ENCODE results near the gene RNF212B.
"Not testable (repeated sequence)": the region's sequence is repeated elsewhere in the genome, so short reads cannot be mapped to it uniquely, and the experiment has no call there.

RNF212B gene

DNA sequence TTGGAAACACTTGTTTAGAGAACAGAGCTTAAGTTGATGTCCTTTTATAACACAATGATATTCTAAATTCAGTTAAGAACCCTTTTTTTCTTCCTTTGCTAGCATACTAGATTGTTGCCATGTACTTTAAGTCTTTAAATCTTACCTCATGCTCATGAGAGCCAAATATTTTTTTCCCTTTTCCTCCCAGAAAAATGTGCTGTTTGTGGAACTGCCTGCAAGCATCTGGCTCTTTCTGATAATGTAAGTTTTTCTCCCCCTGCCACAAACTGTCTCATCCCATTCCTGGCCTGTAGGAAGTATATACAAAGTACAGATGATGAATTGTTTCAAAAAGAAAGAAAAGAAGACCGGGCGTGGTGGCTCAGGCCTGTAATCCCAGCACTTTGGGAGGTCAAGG lies 5.3 kb downstream of the RNF212B start:
- no peak for DNase-seq

DNA sequence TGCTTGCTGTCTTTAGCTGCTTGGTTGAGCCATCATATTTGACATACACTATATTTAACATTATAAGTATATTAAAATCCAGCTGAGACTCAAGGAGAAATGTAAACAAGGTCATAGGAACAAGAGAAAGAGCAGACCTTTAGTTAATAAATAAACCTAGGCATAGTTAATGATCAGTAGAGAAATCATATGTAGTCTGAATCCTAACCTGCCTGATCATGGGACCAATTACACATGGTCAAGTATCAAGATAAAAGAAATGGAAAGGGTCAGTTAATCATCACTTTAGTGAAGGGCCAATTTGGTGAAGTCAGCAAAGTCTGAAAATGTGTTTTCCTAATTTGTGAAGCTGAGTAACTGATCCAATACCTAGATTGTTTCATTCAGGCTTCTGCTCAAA lies 7.5 kb downstream of the RNF212B start:
- DNase-seq = no peak

DNA sequence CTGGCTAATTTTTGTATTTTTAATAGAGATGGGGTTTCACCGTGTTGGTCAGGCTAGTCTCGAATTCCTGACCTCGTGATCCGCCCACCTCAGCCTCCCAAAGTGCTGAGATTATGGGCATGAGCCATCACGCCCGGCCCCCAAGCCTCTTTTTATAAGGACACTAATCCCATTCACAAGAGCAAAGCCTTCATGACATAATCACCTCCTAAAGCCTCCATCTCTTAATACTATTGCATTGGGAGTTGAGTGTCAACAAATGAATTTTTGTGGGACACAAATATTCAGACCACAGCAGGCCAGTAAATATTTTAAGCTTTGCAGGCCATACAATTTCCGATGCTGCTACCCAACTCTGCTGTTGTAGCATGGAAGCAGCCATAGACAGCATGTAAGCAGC lies 10.9 kb downstream of the RNF212B start:
- DNase-seq = no peak

DNA sequence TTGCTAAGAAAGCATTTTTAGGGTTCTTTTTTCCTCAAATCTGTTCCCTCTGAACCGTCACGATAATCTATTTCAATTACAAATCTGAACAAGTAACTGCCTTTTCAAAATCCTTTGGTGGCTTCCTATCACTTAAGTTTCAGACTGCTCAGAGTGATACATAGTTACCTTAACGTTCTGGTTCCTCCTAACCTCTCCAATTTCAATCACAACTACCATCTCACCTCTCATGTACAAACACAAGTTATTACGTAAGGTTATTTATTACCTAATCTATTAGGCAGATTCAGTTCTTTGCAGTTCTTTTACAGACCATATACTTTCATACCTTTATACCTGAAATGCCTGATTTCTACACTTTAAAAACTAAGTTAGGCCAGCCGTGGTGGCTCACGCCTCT lies 12.1 kb downstream of the RNF212B start:
- DNase-seq = no peak

DNA sequence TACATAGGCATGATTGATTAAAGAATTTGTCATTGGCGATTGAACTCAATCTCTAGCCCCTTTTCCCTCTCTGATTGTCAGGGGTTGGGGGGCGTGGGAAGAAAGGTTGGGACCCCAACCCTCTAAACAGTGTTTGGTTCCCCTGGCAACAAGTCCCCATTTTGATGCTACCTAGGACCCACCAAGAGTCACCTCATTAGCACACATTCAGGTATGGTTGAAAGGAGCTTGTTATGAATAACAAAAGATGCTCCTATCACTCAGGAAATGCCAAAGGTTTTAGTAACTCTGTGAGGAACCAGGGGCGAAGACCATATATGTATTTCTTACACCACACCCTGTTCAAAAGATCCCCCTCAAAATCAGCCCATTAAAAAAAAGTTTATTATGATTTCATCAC lies 14.3 kb downstream of the RNF212B start:
- no peak for DNase-seq

DNA sequence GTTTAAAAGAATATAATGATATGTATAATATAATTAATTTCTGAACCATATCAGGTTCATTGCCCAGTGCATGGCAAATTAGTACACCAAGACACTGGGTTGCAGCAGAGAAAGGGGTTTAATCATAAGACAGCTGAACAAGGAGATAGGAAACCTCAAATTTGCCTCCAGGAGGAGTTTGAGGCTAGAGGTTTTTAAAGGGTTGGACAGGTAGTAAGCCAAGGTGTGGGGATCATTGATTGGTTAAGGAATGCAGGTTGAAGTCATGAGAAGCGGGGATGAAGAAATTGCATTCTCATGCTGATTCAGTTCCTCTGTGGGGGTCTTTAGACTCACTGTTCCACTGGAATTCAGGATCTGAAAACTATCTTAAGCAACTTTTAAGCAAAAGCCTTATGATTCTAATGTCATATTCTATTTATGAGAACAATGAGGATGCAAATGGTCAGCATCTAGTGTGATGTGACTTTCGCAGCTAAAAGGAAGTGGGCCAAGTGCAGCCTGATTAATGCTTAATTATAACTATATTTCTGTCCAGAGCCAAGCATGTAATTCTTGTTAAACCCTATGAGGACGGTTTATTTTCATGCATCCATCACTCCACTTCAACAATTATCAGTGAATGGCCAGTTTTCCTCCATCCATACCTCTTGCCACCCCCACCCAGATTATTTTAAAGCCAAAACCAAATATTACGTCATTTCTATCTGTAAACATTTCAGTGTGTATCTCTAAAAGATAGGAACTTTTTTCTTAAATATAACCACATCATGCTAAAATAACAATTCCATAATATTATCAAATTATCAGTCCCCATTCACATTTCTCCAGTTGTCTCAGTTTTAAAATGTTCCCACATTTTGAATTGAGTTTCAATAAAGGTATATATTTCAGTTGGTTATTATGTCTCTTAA lies 14.9 kb downstream of the RNF212B start:
- no peak for DNase-seq

DNA sequence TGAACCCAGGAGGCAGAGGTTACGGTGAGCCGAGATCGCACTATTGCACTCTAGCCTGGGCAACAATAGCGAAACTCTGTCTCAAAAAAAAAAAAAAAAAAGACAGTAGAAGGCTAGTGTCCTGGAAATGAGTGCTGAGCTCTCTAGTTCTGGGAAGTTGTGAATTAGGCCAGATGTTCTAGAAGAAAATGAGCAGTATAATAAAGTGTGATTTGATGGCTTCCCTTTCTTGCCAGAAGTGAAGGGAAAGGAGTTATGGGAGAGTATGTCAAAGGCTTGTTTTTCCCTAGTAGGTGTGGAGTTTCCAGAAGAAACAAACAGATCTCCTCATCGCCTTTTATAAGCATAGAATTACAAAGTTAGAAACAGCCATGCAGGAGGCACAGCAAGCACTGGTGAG lies 20.5 kb downstream of the RNF212B start:
- DNase-seq = no peak

DNA sequence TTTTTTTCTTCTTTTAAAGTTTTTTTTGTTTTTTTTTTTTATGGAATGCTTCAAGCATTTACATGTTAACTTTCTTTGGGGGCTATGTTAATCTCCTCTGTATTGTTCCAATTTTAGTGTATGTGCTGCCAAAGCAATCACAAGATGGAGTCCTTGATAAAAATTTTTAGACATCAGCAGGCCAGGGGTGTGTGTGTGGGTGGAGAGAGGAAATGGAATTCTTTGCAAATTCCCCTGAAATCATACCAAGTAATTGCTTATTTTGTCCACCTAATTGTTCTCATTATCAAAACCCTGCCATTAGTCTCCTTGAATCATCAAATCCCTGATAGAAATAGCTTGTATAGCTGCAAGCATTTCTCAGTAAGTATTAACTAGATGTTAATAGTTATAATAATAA lies 21.7 kb downstream of the RNF212B start:
- DNase-seq = no peak

DNA sequence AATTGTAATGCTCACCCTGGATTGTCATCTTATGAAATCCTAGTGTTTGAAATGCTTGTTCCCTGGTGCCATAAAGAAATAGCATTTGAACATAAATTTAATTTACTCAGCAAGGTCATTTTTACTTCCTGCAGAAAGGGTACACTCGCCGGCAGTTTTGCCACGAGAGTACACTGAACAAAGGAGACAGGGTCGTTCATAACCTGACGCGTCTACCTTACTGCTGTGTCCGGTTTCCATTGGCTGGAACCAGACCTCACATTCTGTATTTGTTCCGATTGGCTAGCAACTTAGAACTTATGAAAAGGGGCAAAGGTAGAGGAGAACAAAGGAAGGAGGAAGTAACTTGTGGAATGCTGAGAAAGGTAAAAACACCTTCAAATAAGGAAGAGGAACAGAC lies 23.1 kb downstream of the RNF212B start:
- not testable (repeated sequence) for DNase-seq

DNA sequence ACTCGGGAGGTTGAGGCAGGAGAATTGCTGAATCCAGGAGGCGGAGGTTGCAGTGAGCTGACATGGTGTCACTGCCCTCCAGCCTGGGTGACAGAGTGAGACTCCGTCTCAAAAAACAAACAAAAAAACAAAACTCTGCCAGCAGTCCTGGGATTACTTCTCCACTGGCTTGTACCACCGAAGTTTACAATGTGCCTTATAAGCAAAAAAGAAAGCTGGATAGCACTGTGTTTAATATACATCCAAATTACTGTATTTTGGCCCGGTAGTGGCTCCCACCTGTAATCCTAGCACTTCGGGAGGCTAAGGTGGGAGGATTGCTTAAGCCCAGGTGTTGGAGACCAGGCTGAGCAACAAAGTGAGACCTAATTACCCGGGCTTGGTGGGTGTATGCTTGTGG lies 31.5 kb downstream of the RNF212B start:
- no peak for DNase-seq

DNA sequence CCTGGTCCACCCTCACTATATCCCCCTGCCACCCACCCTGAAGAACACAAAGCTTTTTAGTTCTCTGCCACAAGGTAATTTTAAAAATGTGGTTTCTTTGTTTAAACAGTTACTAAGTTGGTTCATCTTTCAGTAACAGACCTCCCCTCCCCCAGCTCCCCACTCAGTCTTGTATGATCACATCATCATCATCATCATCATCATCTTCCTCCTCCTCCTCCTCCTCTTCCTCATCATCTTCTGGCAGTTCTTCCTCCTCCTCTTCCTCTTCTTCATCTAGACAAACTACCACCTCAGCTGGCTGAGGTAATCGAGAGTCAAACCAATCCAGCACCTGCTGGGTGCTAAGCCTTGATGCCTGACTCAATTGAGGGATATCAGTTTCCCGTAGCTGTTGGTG lies 37.7 kb downstream of the RNF212B start:
- DNase-seq = no peak

DNA sequence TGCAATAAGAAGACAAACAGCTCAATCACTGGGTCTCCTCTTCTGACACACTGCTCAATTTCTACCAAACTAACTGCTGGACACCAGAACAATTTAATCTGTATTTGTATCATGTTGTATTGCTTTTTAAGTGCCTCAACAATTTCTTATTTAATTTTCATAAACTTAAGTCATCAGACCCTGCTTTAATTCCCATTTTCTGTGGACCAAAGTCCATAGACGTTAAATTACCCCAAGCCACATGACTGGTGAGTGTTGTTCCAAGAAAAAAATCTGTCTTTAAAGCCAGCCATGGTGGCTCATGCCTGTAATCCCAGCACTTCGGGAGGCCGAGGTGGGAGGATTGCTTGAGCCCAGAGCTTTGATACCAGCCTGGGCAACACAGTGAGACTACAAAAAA lies 39.5 kb downstream of the RNF212B start:
- no peak for DNase-seq

DNA sequence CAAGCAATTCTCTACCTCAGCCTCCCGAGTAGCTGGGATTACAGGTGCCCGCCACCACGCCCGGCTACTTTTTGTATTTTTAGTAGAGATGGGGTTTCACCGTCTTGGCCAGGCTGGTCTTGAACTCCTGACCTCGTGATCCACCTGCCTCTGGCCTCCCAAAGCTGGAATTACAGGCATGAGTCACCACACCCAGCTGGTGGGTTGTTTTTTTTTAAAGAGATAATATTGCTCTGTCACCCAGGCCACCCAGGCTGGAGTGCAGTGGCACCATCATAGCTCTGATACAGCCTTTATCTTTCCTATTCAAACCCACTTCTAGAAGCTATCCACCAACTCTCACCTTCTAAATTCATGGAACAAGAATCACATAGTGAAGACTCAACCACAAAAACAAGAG lies 40.2 kb downstream of the RNF212B start:
- DNase-seq = not testable (repeated sequence)

DNA sequence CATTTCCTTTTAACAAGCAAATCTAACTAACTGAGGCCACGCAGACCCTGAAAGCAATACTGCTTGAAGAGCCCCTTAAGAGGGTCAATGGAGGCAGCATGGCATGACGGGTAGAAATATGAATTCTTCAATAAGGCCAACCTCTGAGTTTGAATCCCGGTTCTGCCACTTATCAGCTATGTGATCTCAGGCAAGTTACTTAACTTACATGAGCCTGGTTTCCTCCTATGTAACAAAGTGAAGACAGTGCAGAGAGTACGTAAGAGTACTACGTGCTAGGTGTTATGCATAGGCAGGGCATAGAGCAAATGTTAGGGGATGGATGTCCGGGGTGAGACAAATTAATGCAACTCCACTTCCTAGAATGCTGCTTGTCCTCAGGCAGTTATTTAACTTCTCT lies 43.5 kb downstream of the RNF212B start:
- DNase-seq = no peak

DNA sequence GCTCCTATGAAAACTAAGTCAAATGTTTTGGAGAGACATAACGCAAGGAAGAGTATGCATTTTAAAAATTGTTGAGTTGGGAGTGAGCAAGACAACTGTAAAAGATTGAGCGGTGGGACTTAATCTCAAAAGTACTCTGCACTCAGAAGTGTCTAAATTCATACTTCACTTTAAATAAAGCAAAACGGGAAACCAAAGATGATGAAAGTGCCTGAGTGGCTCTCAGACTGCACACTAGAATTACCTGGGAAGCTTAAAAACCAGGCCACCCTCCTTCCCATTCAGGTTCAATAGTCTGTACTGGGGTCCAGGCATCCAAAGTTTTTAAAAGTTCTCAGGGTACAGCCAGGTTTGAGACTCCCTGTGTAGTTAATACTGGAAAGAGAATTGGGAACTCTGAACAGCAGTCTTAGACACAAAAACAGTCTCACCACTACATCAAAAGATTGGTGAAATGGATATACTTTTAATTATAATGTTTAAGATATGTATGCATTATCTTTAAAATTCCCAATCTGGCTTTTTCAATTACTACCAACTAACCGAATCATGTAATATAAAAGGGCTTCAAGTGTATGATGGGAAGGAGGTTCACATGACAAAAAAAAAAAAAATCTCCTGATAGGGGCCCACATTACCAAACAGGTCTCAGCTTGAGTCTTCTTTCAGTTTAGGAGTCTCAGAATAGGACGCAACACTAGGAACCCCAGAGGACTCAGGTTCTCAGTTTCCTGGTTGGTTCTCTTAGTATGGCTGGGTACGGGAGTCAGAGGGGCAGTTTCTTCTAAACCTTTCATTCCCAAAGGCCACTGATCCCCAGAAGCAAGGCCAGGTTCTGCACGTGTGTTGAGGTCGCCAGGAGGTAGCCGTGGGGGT lies 47.2 kb downstream of the RNF212B start:
- DNase-seq = no peak

DNA sequence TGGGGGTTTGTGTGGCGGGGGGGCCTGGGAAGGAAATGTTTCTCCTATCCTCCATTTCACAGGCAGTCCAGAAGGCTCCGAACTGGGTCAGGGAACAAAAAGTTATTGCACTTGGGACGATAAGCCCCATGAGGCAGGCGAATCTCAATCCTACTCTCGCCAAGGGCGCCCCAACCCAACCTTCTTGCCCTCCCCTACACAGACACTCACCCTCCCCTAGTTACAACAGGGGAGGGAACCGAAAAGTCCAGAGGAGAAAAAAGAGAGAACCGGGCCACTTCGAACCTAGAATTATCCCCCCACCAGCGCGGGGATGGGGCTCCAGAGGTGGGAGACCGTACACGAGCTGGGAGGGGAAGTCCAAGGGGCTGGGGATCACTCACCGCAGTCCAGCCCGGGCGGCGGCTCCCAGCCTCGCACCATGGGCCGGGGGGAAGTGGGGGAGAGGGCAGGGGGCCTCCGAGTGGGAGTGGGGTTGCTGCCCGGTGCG lies 47.8 kb downstream of the RNF212B start:
- peak in 1 of 4 experiments; percentile 25 for DNase-seq

DNA sequence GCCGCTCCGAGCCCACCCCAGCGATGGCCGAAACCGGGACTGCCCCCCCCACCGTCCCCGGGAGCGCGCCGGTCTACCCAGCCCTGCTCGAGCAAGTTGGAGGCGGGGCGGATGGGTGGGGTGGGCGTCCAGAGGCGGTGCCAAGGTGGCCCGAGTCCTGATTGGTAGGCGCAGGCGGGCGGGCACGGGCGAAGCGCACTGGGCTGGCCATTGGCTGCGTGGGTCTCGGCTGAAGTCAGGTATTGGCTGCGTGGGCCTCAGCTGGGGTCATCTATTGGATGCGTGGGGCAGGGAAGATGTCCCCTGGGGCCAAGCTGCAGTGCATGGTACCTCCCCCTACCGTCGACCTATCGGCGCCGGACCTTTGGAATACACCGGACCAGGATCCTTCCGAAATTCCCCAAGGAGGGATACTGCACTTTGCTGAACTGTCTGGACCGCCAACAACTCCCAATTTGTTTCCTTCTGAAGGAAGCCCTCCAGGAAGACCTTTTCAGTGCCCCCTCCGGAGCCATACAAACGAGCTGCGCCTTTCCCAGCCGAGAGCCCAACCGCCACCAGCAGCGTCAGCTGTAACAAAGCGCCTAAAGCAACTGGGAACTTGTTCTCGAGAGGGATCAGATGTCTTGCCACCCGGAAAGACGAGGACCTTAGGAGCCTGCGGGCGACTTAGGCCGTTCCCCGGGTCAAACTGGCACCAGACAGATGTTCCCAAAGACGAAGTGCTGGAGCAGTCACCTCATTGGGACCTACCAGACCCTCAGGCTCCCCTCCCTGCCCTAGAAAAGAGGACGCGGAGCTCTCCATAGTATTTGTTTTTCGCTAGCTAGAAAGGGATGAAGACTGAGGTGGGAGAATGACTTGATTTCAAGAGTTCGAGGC lies 48.5 kb downstream of the RNF212B start, which contains the start of gene HOMEZ:
TSS of gene HOMEZ (minus strand) at position 113 of the 882 bp plus-strand sequence. CDS start 180 bp downstream, outside the sequence.
- DNase-seq = peak; percentile 91 to 98 (median 94)

DNA sequence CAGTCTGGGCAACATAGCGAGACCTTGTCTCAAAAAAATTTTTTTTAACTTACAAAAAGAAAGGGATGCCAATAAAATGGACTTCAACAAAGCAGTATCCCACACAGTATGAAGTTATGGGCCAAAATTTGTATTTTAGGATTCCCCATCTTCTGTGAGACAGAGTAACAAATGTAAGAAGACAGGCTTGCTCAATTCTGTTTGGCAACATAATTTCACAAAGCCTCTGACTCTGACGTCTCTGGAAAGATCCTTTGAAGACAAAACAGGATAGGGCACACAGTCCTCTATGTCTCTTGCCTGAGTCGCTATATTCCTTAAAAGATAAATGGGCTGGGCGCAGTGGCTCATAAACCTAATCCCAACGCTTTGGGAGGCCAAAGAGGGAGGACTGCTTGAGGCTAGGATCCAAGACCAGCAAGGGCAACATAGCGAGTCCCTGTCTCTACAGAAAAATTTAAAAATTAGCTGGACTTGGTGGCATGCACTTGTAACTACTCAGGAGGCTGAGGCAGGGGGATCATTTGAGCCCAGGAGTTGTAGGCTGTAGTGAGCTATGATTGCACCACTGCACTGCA lies 49.3 kb downstream of the RNF212B start:
- DNase-seq = no peak

DNA sequence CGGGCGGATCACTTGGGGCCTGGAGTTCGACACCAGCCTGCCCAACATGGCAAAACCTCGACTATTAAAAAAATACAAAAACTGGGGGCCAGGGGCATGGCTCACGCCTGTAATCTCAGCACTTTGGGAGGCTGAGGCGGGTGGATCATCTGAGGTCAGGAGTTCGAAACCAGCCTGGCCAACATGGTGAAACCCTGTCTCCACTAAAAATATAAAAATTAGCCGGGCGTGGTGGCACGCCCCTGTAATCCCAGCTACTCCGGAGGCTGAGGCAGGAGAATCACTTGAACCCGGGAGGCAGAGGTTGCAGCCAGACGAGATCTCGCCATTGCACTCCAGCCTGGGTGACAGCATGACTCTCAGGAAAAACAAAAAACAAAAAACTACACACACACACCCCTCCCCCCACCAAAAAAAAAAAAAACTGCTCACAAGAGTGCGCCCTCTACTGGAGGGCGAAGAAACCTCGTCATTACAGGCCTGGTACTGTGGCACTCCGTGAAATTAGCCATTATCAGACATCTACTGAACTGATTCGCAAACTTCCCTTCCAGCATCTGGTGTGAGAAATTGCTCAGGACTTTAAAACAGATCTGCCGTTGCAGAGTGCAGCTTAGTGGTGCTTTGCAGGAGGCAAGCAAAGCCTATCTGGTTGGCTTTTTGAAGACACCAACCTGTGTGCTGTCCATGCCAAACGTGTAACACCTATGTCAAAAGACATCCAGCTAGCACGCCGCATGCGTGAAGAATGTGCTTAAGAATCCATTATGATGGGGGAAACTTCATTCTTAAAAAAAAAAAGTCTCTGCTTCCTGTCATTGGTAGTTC lies 57.2 kb downstream of the RNF212B start:
- DNase-seq = peak in 2 of 4 experiments; percentile 21 to 33

DNA sequence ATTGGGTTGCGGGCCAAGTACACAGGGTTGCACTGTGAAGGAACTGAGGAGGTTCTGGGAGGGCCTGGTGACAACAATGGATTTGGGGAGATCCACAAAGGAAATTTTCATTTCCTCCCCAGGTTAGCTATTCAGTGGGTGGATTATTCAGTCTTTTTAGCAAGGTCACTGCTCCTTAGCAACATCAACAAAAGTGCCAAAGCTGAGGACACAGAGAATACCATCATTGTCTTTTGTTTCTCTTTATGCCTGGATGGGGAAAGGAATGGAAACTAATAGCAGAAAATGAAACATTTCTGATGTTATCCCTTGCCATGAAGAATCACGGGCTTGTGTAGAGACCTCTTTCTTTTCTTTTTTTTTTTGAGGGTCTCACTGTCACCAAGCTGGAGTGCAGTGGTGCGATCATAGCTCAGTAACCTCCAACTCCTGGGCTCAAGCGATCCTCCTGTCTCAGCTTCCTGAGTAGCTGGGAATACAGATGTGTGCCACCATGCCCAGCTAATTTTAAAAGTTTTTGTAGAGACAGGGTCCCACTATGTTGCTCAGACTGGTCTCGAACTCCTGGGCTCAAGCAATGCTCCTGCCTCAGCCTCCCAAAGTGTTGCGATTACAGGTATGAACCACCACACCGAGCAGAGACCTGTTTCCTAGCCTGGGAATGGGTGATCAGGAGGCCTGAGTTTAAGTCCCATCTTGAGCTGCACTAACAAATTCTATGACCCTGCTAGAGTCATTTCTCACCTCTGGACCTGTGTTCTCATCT lies 58.5 kb downstream of the RNF212B start:
- no peak for DNase-seq

Data from activated naive CD4-positive, alpha-beta T cell (primary cell).